ENCODE measurements around the gene TANGO6.
"Not testable (repeated sequence)": the region's sequence is repeated elsewhere in the genome, so short reads cannot be mapped to it uniquely, and the experiment has no call there.

The TANGO6 gene

DNA sequence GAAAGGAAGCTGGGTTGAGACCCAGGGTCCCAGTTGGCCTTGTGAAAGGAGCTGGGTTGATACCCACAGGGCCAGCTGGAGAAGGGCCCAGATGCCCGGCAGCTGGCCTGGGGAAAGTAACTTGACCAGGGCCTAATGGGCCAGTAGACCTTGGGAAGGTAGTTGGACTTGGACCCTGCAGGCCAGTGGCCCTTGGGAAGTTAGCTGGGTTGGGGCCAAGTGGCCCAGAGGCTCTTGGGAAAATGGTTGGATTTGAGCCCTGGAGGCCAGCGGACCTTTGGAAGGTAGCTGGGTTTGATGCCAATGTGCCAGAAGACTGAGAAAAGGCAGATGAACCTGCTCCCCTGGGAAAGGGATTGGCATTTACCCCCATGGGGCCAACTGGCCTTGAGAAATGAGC, 275.7 kb downstream of the TANGO6 start:
- Histone ChIP-seq H3K4me3 (ENCODE audit: low read length) (no peak overlapping the region), H3K9me3 (ENCODE audit: control insufficient read depth, low read depth, low read length) (no peaks in the 10 kb centered on the region), H3K27me3 (ENCODE audit: control insufficient read depth, insufficient read depth, low read length) (no peaks in the 10 kb centered on the region), H3K9ac (ENCODE audit: low read length) (no peak overlapping the region), H3K36me3 (ENCODE audit: control insufficient read depth, low read depth, low read length) (peaks cover 72% of the 10 kb centered on the region), H3K4me1 (ENCODE audit: control insufficient read depth, low read depth, low read length) (no peaks in the 10 kb centered on the region), H3K27ac (ENCODE audit: low read length) (no peak overlapping the region)

GRCh38 chr16:69119536-69119935, 276.2 kb downstream of the TANGO6 start:
- Histone ChIP-seq H3K4me3 (ENCODE audit: low read length) (no peak overlapping the region), H3K36me3 (ENCODE audit: control insufficient read depth, low read depth, low read length) (peaks cover 67% of the 10 kb centered on the region), H3K27me3 (ENCODE audit: control insufficient read depth, insufficient read depth, low read length) (no peaks in the 10 kb centered on the region), H3K27ac (ENCODE audit: low read length) (no peak overlapping the region), H3K4me1 (ENCODE audit: control insufficient read depth, low read depth, low read length) (no peaks in the 10 kb centered on the region), H3K9me3 (ENCODE audit: control insufficient read depth, low read depth, low read length) (no peaks in the 10 kb centered on the region), H3K9ac (ENCODE audit: low read length) (no peak overlapping the region)

DNA sequence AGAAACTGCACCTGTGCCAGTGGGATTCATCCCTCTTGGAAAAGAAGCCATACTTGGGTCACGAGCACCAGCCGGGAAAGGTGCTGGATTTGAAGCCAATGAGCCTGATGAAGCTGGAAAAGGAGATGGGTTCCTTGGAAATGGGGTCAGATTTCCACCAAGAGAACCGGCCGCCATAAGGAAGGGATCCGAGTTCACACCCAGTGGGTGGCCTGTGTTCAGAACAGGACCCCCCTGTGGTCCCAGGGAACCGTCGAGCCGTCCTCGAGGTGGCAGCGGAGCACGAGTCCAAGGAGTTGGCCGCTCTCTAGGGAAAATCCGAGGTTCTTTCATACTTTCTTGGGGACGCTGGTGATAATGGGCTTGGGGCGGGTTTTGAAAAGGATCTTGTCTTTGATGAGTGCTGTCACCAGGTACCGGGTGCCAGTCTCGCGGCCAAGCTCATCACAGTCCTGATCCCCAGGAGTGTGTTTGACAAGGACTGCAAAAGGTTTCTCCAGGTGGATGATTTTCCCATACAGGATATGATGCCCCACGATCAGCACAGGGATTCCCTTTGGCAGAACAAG, 276.8 kb downstream of the TANGO6 start:
- Histone ChIP-seq H3K4me1 (ENCODE audit: control insufficient read depth, low read depth, low read length) (no peaks in the 10 kb centered on the region), H3K9ac (ENCODE audit: low read length) (no peak overlapping the region), H3K27me3 (ENCODE audit: control insufficient read depth, insufficient read depth, low read length) (no peaks in the 10 kb centered on the region), H3K27ac (ENCODE audit: low read length) (no peak overlapping the region), H3K36me3 (ENCODE audit: control insufficient read depth, low read depth, low read length) (peaks cover 60% of the 10 kb centered on the region), H3K4me3 (ENCODE audit: low read length) (no peak overlapping the region), H3K9me3 (ENCODE audit: control insufficient read depth, low read depth, low read length) (no peaks in the 10 kb centered on the region)

GRCh38 chr16:69123910-69124309, 280.6 kb downstream of the TANGO6 start:
- Histone ChIP-seq H3K27ac (ENCODE audit: low read length) (no peak overlapping the region), H3K9me3 (ENCODE audit: control insufficient read depth, low read depth, low read length) (no peaks in the 10 kb centered on the region), H3K9ac (ENCODE audit: low read length) (no peak overlapping the region), H3K4me3 (ENCODE audit: low read length) (no peak overlapping the region), H3K36me3 (ENCODE audit: control insufficient read depth, low read depth, low read length) (peaks cover 23% of the 10 kb centered on the region), H3K4me1 (ENCODE audit: control insufficient read depth, low read depth, low read length) (no peaks in the 10 kb centered on the region), H3K27me3 (ENCODE audit: control insufficient read depth, insufficient read depth, low read length) (no peaks in the 10 kb centered on the region)

GRCh38 chr16:69124406-69124805, 281.1 kb downstream of the TANGO6 start:
- H3K27me3 ChIP-seq (ENCODE audit: control insufficient read depth, insufficient read depth, low read length); H3K9me3 ChIP-seq (ENCODE audit: control insufficient read depth, low read depth, low read length); H3K4me1 ChIP-seq (ENCODE audit: control insufficient read depth, low read depth, low read length); H3K4me3 ChIP-seq (ENCODE audit: low read length); H3K27ac ChIP-seq (ENCODE audit: low read length); H3K9ac ChIP-seq (ENCODE audit: low read length): not testable (repeated sequence)
- H3K36me3 ChIP-seq (ENCODE audit: control insufficient read depth, low read depth, low read length) = peaks cover 18% of the 10 kb centered on the region

GRCh38 chr16:69124961-69125360, 281.6 kb downstream of the TANGO6 start:
- not testable (repeated sequence) for H3K9ac ChIP-seq (ENCODE audit: low read length); H3K9me3 ChIP-seq (ENCODE audit: control insufficient read depth, low read depth, low read length); H3K27ac ChIP-seq (ENCODE audit: low read length); H3K27me3 ChIP-seq (ENCODE audit: control insufficient read depth, insufficient read depth, low read length); H3K4me3 ChIP-seq (ENCODE audit: low read length); H3K4me1 ChIP-seq (ENCODE audit: control insufficient read depth, low read depth, low read length)
- H3K36me3 ChIP-seq (ENCODE audit: control insufficient read depth, low read depth, low read length) = peaks cover 13% of the 10 kb centered on the region

DNA sequence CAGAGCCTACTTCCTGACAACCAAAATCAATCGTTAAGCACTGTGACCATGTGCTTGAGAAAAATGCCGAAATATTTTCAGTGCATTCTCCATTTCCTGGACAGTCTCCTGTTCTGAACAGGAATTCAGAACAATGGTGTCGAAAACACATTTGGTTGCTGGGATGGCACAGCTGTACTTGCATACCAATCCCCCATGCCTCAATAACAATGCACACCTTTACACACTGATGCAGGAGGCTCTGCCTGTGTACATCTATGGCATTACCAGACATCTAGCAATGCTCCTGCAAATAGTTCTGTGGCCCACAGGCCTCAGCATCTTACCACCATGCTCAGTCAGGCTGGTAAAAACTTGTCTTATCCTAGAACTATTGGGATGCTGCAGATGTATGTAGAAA, 282.9 kb downstream of the TANGO6 start:
- Histone ChIP-seq H3K27ac (ENCODE audit: low read length) (no peak overlapping the region), H3K9me3 (ENCODE audit: control insufficient read depth, low read depth, low read length) (no peaks in the 10 kb centered on the region), H3K36me3 (ENCODE audit: control insufficient read depth, low read depth, low read length) (peaks cover under 1% of the 10 kb centered on the region), H3K9ac (ENCODE audit: low read length) (no peak overlapping the region), H3K27me3 (ENCODE audit: control insufficient read depth, insufficient read depth, low read length) (no peaks in the 10 kb centered on the region), H3K4me1 (ENCODE audit: control insufficient read depth, low read depth, low read length) (peaks cover 10% of the 10 kb centered on the region), H3K4me3 (ENCODE audit: low read length) (no peak overlapping the region)

DNA sequence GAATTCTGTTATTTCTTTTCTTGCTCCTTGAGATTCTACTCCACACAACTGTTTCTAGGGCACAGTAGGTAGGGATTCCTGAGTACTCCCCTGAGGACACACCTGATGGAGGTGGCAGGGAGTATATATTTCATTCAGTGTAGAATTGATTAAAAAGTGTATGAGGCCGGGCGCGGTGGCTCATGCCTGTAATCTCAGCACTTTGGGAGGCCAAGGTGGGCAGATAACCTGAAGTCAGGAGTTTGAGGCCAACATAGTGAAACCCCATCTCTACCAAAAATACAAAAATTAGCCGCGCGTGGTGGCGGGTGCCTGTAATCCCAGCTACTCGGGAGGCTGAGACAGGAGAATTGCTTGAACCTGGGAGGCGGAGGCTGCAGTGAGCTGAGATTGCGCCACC, 283.5 kb downstream of the TANGO6 start:
- not testable (repeated sequence) for H3K9ac ChIP-seq (ENCODE audit: low read length); H3K27me3 ChIP-seq (ENCODE audit: control insufficient read depth, insufficient read depth, low read length); H3K4me3 ChIP-seq (ENCODE audit: low read length); H3K27ac ChIP-seq (ENCODE audit: low read length); H3K36me3 ChIP-seq (ENCODE audit: control insufficient read depth, low read depth, low read length); H3K4me1 ChIP-seq (ENCODE audit: control insufficient read depth, low read depth, low read length); H3K9me3 ChIP-seq (ENCODE audit: control insufficient read depth, low read depth, low read length)

DNA sequence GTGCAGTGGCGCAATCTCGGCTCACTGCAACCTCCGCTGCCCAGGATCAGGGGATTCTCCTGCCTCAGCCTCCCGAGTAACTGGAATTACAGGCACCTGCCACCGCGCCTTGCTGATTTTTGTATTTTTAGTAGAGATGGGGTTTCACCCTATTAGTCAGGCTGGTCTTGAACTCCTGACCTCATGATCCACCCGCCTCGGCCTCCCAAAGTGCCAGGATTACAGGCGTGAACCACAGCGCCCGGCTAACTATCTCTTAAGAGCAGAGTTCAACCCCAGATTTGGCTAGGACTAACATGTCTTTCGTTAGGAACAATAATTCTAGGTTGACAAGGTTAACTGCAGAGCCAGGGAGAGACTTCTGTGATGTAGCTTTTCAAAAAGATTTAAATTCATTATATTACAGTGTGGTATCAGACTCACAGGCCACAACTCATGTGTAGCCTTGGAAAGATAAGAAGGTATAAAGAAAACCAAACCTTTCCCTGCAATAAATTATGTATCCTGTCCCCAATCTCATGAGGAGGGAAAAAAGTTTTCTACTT, 284.7 kb downstream of the TANGO6 start:
- H3K9ac ChIP-seq (ENCODE audit: low read length) = no peak overlapping the region
- no peak overlapping the region for H3K4me3 ChIP-seq (ENCODE audit: low read length)
- no peak overlapping the region for H3K27ac ChIP-seq (ENCODE audit: low read length)
- H3K27me3 ChIP-seq (ENCODE audit: control insufficient read depth, insufficient read depth, low read length) = no peaks in the 10 kb centered on the region
- peaks cover 10% of the 10 kb centered on the region for H3K4me1 ChIP-seq (ENCODE audit: control insufficient read depth, low read depth, low read length)
- H3K9me3 ChIP-seq (ENCODE audit: control insufficient read depth, low read depth, low read length) = no peaks in the 10 kb centered on the region
- H3K36me3 ChIP-seq (ENCODE audit: control insufficient read depth, low read depth, low read length) = no peaks in the 10 kb centered on the region

- Histone ChIP-seq H3K36me3 (ENCODE audit: control insufficient read depth, low read depth, low read length) (peaks cover 6% of the 10 kb centered on the region), H3K27ac (ENCODE audit: low read length) (no peak overlapping the region), H3K27me3 (ENCODE audit: control insufficient read depth, insufficient read depth, low read length) (no peaks in the 10 kb centered on the region), H3K9me3 (ENCODE audit: control insufficient read depth, low read depth, low read length) (no peaks in the 10 kb centered on the region), H3K4me3 (ENCODE audit: low read length) (peak overlapping the region; percentile 96), H3K9ac (ENCODE audit: low read length) (peak overlapping the region; percentile 90), H3K4me1 (ENCODE audit: control insufficient read depth, low read depth, low read length) (peaks cover 10% of the 10 kb centered on the region)
Measured at GRCh38 chr16:69130461-69130860, 287.1 kb downstream of the TANGO6 start.

- peak overlapping the region; percentile 96 for H3K4me3 ChIP-seq (ENCODE audit: low read length)
- peaks cover 10% of the 10 kb centered on the region for H3K4me1 ChIP-seq (ENCODE audit: control insufficient read depth, low read depth, low read length)
- no peaks in the 10 kb centered on the region for H3K27me3 ChIP-seq (ENCODE audit: control insufficient read depth, insufficient read depth, low read length)
- peak overlapping the region; percentile 76 for H3K27ac ChIP-seq (ENCODE audit: low read length)
- peak overlapping the region; percentile 90 for H3K9ac ChIP-seq (ENCODE audit: low read length)
- peaks cover 6% of the 10 kb centered on the region for H3K36me3 ChIP-seq (ENCODE audit: control insufficient read depth, low read depth, low read length)
- H3K9me3 ChIP-seq (ENCODE audit: control insufficient read depth, low read depth, low read length) = no peaks in the 10 kb centered on the region
Measured at GRCh38 chr16:69131167-69131838, 288.0 kb downstream of the TANGO6 start.

DNA sequence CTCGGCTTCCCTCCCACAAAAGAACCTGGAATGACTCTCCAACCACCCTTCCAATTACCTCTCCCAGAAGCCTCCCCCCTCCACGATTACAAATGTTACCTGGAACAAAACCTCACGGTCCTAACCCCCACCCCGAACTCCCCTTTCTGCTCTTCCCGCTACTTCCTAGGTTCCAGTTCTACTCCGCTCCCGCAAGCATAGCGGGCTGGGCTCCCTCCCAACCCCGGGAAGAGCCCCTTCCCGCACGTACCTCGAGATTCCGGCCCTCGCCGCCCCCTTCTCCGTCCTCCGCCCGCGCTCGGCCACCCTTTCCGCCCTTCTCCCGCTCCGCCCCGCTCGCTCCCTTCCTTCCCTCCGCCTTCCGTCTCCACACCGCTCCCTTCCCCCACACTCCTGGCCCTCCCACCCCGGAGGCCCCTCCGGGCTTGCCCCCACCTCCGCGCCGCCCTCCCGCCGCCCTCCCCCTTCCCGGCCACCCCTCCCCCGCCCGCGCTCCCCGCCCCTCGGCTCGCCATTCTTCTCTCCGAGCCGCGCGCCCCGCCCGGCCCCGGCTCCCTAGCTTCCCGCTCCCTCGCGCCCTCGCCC, 288.6 kb downstream of the TANGO6 start:
- Histone ChIP-seq H3K27me3 (ENCODE audit: control insufficient read depth, insufficient read depth, low read length) (no peaks in the 10 kb centered on the region), H3K36me3 (ENCODE audit: control insufficient read depth, low read depth, low read length) (peaks cover 12% of the 10 kb centered on the region), H3K27ac (ENCODE audit: low read length) (peak overlapping the region; percentile 76), H3K9ac (ENCODE audit: low read length) (peak overlapping the region; percentile 90), H3K4me3 (ENCODE audit: low read length) (peak overlapping the region; percentile 96), H3K4me1 (ENCODE audit: control insufficient read depth, low read depth, low read length) (peaks cover 10% of the 10 kb centered on the region), H3K9me3 (ENCODE audit: control insufficient read depth, low read depth, low read length) (no peaks in the 10 kb centered on the region)

All from iPS-18a (cell line).